CD14-positive monocyte (primary cell): ENCODE results near the gene AKR1C2. TPM values are rescaled to one million over a fixed set of nuclear protein-coding genes. Genes with fewer than 3 reads are reported as not detected.

ENCODE experiments used
- DNase-seq, 3 donors: peaks; one replicate each; pipeline ENCODE4 v3.0.0-alpha.2; 2011 to 2022
- H2AFZ ChIP-seq: 2 replicates; pipeline ENCODE4 v1.6.0; 2012; ENCODE audit warnings: mild to moderate bottlenecking, low read depth, low read length, inconsistent platforms; ENCODE audit not compliant: insufficient read depth, poor library complexity, severe bottlenecking
- H3K27ac ChIP-seq, 2 donors: 1 replicate in 1 of 2; 2 replicates in 1 of 2; pipeline ENCODE4 v1.5.1; 2012 to 2013; ENCODE audit warnings: low read length in 2 of 2, control low read depth in 1 of 2, inconsistent platforms in 1 of 2, low read depth in 1 of 2, mild to moderate bottlenecking in 1 of 2
- H3K27me3 ChIP-seq, 2 donors: one replicate each; pipeline versions ENCODE4 v1.6.0 to v1.6.1; 2011 to 2013; ENCODE audit warnings: low read length in 2 of 2; ENCODE audit not compliant: control insufficient read depth in 2 of 2, insufficient read depth in 2 of 2
- H3K36me3 ChIP-seq, 2 donors: replicated peaks in 1 of 2; 1 replicate in 1 of 2; 2 replicates in 1 of 2; pipeline versions ENCODE4 v1.5.1 to v1.6.1; 2012 to 2013; ENCODE audit warnings: low read length in 2 of 2, control low read depth in 1 of 2, inconsistent platforms in 1 of 2, mild to moderate bottlenecking in 1 of 2; ENCODE audit not compliant: insufficient read depth in 2 of 2, control insufficient read depth in 1 of 2
- H3K4me1 ChIP-seq, 2 donors: 1 replicate in 1 of 2; 2 replicates in 1 of 2; pipeline versions ENCODE4 v1.5.1 to v1.6.1; 2012 to 2013; ENCODE audit warnings: low read length in 2 of 2, control low read depth in 1 of 2, inconsistent platforms in 1 of 2, mild to moderate bottlenecking in 1 of 2, moderate library complexity in 1 of 2; ENCODE audit not compliant: insufficient read depth in 2 of 2, control insufficient read depth in 1 of 2
- H3K4me2 ChIP-seq: replicated peaks from 2 replicates; pipeline ENCODE3; 2012; ENCODE audit warnings: low read length, moderate library complexity, mild to moderate bottlenecking; ENCODE audit not compliant: poor library complexity, severe bottlenecking; ENCODE audit errors: extremely low read depth
- H3K4me3 ChIP-seq, 3 experiments: fragments of 200-600 bp in 1 of 3; sonication (generic) in 1 of 3; replicated peaks in 1 of 3; 1 replicate in 2 of 3; 2 replicates in 1 of 3; pipeline ENCODE4 v1.5.1; 2011 to 2013; ENCODE audit warnings: low read length in 3 of 3, mild to moderate bottlenecking in 3 of 3, control low read depth in 2 of 3, low read depth in 2 of 3, inconsistent platforms in 1 of 3, moderate library complexity in 1 of 3
- H3K79me2 ChIP-seq: 2 replicates; pipeline ENCODE4 v1.6.0; 2012; ENCODE audit warnings: mild to moderate bottlenecking, control low read depth, inconsistent platforms, low read length, moderate library complexity; ENCODE audit not compliant: insufficient read depth
- H3K9ac ChIP-seq: 2 replicates; pipeline ENCODE4 v1.6.0; 2017; ENCODE audit warnings: low read length, mild to moderate bottlenecking; ENCODE audit not compliant: insufficient read depth, poor library complexity, severe bottlenecking
- H3K9me3 ChIP-seq, 2 donors: replicated peaks in 1 of 2; 1 replicate in 1 of 2; 2 replicates in 1 of 2; pipeline versions ENCODE4 v1.5.1 to v1.6.1; 2012 to 2013; ENCODE audit warnings: low read length in 2 of 2, control low read depth in 1 of 2; ENCODE audit not compliant: control insufficient read depth in 1 of 2, insufficient read depth in 1 of 2
- H4K20me1 ChIP-seq: 2 replicates; pipeline ENCODE4 v1.6.0; 2012; ENCODE audit warnings: mild to moderate bottlenecking, low read length, control low read depth, moderate library complexity; ENCODE audit not compliant: insufficient read depth
- H3K27ac Mint-ChIP-seq, 7 donors: one replicate each; pipeline ENCODE4 v1.8.0; 2020; ENCODE audit warnings: mild to moderate bottlenecking in 7 of 7, mixed read lengths in 7 of 7, moderate library complexity in 6 of 7, inconsistent platforms in 2 of 7
- H3K27me3 Mint-ChIP-seq, 3 donors: one replicate each; pipeline ENCODE4 v1.8.0; 2021 to 2022; ENCODE audit warnings: low read depth in 3 of 3, mild to moderate bottlenecking in 3 of 3, mixed read lengths in 3 of 3, moderate library complexity in 3 of 3, inconsistent platforms in 1 of 3
- H3K36me3 Mint-ChIP-seq, 2 donors: one replicate each; pipeline ENCODE4 v1.8.0; 2020; ENCODE audit warnings: mixed read lengths in 2 of 2, inconsistent platforms in 1 of 2, mild to moderate bottlenecking in 1 of 2
- H3K4me1 Mint-ChIP-seq: one replicate; pipeline ENCODE4 v1.8.0; 2020; ENCODE audit warnings: mild to moderate bottlenecking, mixed read lengths
- H3K4me3 Mint-ChIP-seq, 2 donors: one replicate each; pipeline ENCODE4 v1.8.0; 2020; ENCODE audit warnings: mild to moderate bottlenecking in 2 of 2, mixed read lengths in 2 of 2, moderate library complexity in 1 of 2
- H3K9me3 Mint-ChIP-seq, 7 donors: one replicate each; pipeline ENCODE4 v1.8.0; 2020 to 2022; ENCODE audit warnings: mixed read lengths in 7 of 7, mild to moderate bottlenecking in 6 of 7, moderate library complexity in 6 of 7, inconsistent platforms in 2 of 7
- WGBS: methylation state at CpG from one replicate; pipeline ENCODE4 v1.1.5; 2013; ENCODE audit warnings: missing lambda C conversion rate; ENCODE audit not compliant: insufficient coverage; 5-methylcytosine and 5-hydroxymethylcytosine counted together
- intact Hi-C, 2 donors: fragments of 100-400 bp; cut with micrococcal nuclease; formaldehyde crosslinking; loops; one replicate each; pipeline versions ENCODE4 v1.15.0 to v1.15.1; 2023
- polyA plus RNA-seq, 3 donors: library from polyadenylated mRNA; depleted of rRNA in 1 of 3; unstranded in 2 of 3; stranded (reverse) in 1 of 3; fragments of 300-500 nt in 2 of 3; fragments of >200 nt in 1 of 3; fragmentation: Illumina TruSeq in 2 of 3; gene quantifications; 1 replicate in 2 of 3; 2 replicates in 1 of 3; pipeline ENCODE4 v1.2.3, GENCODE V29; 2012 to 2021
- TF ChIP-seq, protein P1 (sequence below): fragments of 200-600 bp; IDR thresholded peaks from one replicate; pipeline ENCODE4 v1.8.0; 2022; ENCODE audit warnings: antibody characterized with exemption, mild to moderate bottlenecking

The AKR1C2 gene
- polyA plus RNA-seq, 3 donors: 0.13 TPM; not detected in 2

DNA sequence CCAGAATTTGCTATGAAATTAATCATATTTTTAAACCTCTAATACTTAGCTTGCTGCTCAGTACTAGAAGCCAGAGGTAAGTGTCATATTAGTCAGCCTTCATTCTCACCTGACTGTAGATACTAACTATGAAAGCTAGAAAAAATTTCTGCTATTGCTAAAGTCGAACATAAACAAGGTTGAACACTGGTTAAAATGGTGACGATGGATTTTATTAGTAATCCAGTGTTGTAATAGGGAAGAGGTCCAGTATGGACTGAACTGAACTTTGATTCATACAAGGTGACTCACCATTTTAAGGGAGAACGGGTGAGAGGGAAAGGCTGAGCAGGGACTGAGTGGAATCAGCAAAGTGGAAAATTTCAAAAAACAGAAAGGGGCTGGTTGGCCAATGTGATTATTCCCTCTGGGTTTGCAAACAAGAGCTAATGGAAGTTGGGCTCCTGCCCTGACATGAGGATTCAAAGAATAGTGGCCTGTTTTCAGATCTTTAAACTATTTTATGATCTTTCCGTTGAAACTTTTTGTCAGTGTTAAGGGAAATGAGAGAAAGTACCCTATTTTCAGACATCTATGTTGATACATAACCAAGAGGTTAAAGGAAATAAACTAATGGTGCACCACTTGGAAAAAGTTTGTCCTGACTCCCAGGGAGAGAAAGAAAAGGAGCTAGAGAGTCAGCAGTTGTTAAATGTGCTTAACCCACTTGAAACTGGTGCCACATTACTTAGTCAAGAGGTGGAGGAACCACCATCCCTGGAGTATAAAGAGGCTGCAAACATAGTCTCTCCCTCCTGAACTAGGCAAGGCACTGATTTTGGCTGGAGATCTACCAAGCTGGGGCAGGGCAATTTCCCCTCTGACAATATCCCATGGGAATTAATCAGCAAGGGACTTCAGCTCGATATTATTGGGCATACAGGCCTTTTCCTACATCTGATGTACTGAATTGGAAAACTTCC lies 55.7 kb downstream of the AKR1C2 start:
- TF ChIP-seq, protein P1, sequence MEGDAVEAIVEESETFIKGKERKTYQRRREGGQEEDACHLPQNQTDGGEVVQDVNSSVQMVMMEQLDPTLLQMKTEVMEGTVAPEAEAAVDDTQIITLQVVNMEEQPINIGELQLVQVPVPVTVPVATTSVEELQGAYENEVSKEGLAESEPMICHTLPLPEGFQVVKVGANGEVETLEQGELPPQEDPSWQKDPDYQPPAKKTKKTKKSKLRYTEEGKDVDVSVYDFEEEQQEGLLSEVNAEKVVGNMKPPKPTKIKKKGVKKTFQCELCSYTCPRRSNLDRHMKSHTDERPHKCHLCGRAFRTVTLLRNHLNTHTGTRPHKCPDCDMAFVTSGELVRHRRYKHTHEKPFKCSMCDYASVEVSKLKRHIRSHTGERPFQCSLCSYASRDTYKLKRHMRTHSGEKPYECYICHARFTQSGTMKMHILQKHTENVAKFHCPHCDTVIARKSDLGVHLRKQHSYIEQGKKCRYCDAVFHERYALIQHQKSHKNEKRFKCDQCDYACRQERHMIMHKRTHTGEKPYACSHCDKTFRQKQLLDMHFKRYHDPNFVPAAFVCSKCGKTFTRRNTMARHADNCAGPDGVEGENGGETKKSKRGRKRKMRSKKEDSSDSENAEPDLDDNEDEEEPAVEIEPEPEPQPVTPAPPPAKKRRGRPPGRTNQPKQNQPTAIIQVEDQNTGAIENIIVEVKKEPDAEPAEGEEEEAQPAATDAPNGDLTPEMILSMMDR: no peak
- peak in 1 of 3 donors; percentile 15 for DNase-seq
- Histone ChIP-seq H3K36me3 (no peaks in the 10 kb centered on the region), H2AFZ (no peak overlapping the region), H3K27ac (no peak overlapping the region), H3K9me3 (no peaks in the 10 kb centered on the region), H3K4me3 (no peak overlapping the region), H3K9ac (no peak overlapping the region), H3K4me2 (no peak overlapping the region), H4K20me1 (no peaks in the 10 kb centered on the region), H3K4me1 (no peaks in the 10 kb centered on the region), H3K27me3 (no peaks in the 10 kb centered on the region), H3K79me2 (no peaks in the 10 kb centered on the region)
- Mint-ChIP-seq H3K9me3 (peaks cover 0 to 6% (median 3%) of the 10 kb centered on the region in 7 donors), H3K4me1 (no peaks in the 10 kb centered on the region), H3K27ac (no peak overlapping the region), H3K36me3 (no peaks in the 10 kb centered on the region), H3K27me3 (peaks cover 0 to 2% (median 0%) of the 10 kb centered on the region in 3 donors), H3K4me3 (no peak overlapping the region)
- WGBS: 68% methylated on average over 3 of the region's 5 CpGs
- intact Hi-C loops: no loop called here

DNA sequence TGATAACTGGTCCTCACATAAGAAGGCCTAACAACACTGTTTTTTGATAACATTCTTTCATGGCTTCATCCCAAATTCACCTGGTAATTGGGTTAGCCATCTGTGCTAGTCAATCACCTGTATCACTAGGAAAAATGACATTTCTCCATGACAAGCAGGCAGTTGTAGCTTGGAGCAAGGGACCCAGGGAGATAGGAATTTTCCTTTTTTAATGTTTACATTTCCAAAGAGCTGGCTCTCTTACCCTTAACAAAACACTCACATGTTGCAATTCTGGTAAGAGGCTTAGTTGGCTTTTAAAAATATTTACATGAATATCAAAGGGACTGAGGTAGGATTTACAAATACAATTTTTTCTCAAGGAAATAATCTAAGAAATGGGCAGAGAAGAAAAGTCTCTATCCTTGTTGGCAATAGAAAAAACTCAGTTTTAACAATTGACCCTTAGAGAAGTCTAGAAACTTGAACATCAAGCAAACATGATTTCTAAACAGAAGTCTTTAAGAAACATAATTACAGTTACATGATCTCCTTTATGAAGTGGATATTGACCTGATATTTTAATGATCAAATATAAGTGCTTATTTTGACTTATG lies 56.5 kb downstream of the AKR1C2 start:
- Histone ChIP-seq H3K36me3 (no peaks in the 10 kb centered on the region), H4K20me1 (no peaks in the 10 kb centered on the region), H3K4me3 (no peak overlapping the region), H3K9me3 (no peaks in the 10 kb centered on the region), H3K27ac (no peak overlapping the region), H3K79me2 (no peaks in the 10 kb centered on the region), H3K4me1 (no peaks in the 10 kb centered on the region), H3K4me2 (no peak overlapping the region), H3K27me3 (no peaks in the 10 kb centered on the region), H3K9ac (no peak overlapping the region), H2AFZ (no peak overlapping the region)
- Mint-ChIP-seq H3K27me3 (peaks cover 0 to 2% (median 0%) of the 10 kb centered on the region in 3 donors), H3K27ac (no peak overlapping the region), H3K4me3 (no peak overlapping the region), H3K36me3 (no peaks in the 10 kb centered on the region), H3K4me1 (no peaks in the 10 kb centered on the region), H3K9me3 (peaks cover 0 to 6% (median 3%) of the 10 kb centered on the region in 7 donors)
- no peak for DNase-seq
- TF ChIP-seq, protein P1: no peak
- intact Hi-C loops: no loop called here
